ENCODE measurements around the gene SPR. TPM values are rescaled to one million over a fixed set of nuclear protein-coding genes. Genes with fewer than 3 reads are reported as not detected.

The SPR gene
- total and polyA plus RNA-seq, 2 of the 4 experiments (the other 2 are of a cell fraction): 14.3 to 17.4 TPM

DNA sequence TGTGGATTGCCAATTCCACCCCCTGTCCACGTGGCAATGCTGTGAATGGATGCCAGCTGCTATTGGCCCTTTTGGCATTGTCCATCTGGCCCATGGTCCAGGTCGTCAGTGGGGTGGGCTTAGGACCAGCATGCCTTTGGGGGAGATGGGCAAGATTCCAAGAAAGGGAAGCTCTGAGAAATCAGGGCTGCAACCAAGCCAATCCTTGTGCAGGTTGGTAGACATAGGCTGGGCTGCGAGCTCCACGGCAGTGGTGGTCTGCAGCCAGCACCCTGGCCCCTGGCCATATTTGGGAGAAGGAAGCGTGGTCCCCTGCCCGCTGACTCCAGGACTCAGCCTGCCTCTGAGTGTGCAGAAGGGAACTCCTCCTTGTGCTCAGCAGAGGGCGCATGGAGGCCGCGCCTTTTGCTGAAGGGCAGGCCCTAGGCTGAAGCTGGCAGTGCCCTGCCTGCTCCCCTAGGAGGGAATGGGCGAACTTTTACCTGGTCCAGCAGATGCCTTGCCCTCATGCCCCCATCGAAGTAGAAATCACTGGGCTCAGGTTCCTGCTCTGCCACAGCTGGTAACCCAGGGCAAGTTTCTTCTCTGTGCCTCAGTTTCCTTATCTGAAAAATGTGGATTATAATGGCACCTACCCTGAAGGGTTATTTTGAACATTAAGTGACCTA lies 5.4 kb downstream of the SPR start:
- BruUV-seq (replicated peaks): no TSS peak

More for the DNA sequence above, 5.4 kb downstream of the SPR start:
- no peak overlapping the region for H2BK15ac ChIP-seq (ENCODE audit: low read depth, low read length)
- no peak overlapping the region for H2BK20ac ChIP-seq (ENCODE audit: low read depth, low read length)
- peaks cover 2 to 5% of the 10 kb centered on the region in 2 experiments; a peak in 1 of 4 replicates for H3K79me1 ChIP-seq (ENCODE audit: low read depth in 1 of 2, low read length in 2 of 2)
- peaks cover 5% of the 10 kb centered on the region; the same call in 1 of the 2 replicates for H3K9me1 ChIP-seq (ENCODE audit: insufficient read depth, low read length)
- no peak overlapping the region for H3K27ac ChIP-seq (ENCODE audit: insufficient read depth, low read length)
- peak overlapping the region; percentile 2 for H2AFZ ChIP-seq (replicated peaks; ENCODE audit: low read length, poor library complexity)
- in situ Hi-C loops (cut with MboI; ENCODE audit: low sequenced_read_pairs): loop anchor here (5.0 to 25.0 kb wide), 4 partner anchors 80 to 1355 kb away; partner anchors contain the start of gene SFXN5
- H3K36me3 ChIP-seq (ENCODE audit: control insufficient read depth, insufficient read depth, low read length): no peaks in the 10 kb centered on the region; the same call in 1 of the 2 replicates
- ATAC-seq (ENCODE audit: low read depth): peak; percentile 85
- dilution Hi-C loops (cut with HindIII; ENCODE audit: low sequenced_read_pairs, unreplicated experiment): no loop called here
- H2AK9ac ChIP-seq (replicated peaks; ENCODE audit: low read depth, low read length, poor library complexity): no peak overlapping the region
- no peak overlapping the region for H4K5ac ChIP-seq (ENCODE audit: low read depth, low read length)
- H2AK5ac ChIP-seq (ENCODE audit: low read depth, low read length): no peak overlapping the region
- H3K4me2 ChIP-seq (ENCODE audit: low read depth, low read length): no peak overlapping the region
- no peaks in the 10 kb centered on the region for H3K9me3 ChIP-seq (ENCODE audit: control insufficient read depth, insufficient read depth, low read length)
- no peak overlapping the region for H3K23ac ChIP-seq (ENCODE audit: low read depth, low read length)
- H3K4ac ChIP-seq (ENCODE audit: low read depth, low read length): no peak overlapping the region
- H3K4me1 ChIP-seq (ENCODE audit: control insufficient read depth, insufficient read depth, low read length): peaks cover 3% of the 10 kb centered on the region; the same call in 1 of the 2 replicates
- H3K18ac ChIP-seq (ENCODE audit: low read depth, low read length): no peak overlapping the region
- no peak overlapping the region for H4K8ac ChIP-seq (ENCODE audit: low read depth in 2 of 2, low read length in 2 of 2)
- H3K56ac ChIP-seq (ENCODE audit: extremely low read depth, insufficient read depth, low read length): no peak overlapping the region
- 3% methylated on average over 7 of the region's 11 CpGs; no CpG with 5 or more reads in 1 of the 2 experiments for WGBS, 2 experiments (ENCODE audit: extremely low coverage in 2 of 2, insufficient read length in 1 of 2)
- no peak overlapping the region for H4K91ac ChIP-seq (ENCODE audit: insufficient read depth, low read depth, low read length)
- H3K14ac ChIP-seq (replicated peaks; ENCODE audit: low read depth, low read length): no peak overlapping the region
- POLR2A ChIA-PET (ENCODE audit: unreplicated experiment): interaction anchor here (0.6 kb wide), 1 partner anchor 66 kb away, joined by 12 read pairs; no protein-coding TSS in a partner anchor
- CTCF ChIA-PET: interaction anchor here (0.7 to 2.7 kb wide), 15 partner anchors 9 to 320 kb away, joined by 3 to 15 read pairs (median 6); no protein-coding TSS in a partner anchor
- DNase-seq: peak; percentile 70
- peak; percentile 87 for TF ChIP-seq RAD21 (IDR thresholded peaks at IDR 0.05; ENCODE audit: low read length)
- TF ChIP-seq, protein P1, sequence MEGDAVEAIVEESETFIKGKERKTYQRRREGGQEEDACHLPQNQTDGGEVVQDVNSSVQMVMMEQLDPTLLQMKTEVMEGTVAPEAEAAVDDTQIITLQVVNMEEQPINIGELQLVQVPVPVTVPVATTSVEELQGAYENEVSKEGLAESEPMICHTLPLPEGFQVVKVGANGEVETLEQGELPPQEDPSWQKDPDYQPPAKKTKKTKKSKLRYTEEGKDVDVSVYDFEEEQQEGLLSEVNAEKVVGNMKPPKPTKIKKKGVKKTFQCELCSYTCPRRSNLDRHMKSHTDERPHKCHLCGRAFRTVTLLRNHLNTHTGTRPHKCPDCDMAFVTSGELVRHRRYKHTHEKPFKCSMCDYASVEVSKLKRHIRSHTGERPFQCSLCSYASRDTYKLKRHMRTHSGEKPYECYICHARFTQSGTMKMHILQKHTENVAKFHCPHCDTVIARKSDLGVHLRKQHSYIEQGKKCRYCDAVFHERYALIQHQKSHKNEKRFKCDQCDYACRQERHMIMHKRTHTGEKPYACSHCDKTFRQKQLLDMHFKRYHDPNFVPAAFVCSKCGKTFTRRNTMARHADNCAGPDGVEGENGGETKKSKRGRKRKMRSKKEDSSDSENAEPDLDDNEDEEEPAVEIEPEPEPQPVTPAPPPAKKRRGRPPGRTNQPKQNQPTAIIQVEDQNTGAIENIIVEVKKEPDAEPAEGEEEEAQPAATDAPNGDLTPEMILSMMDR (conservative IDR thresholded peaks at IDR 0.05; ENCODE audit: low read depth, low read length): peak; percentile 88
- TF ChIP-seq MXI1 (IDR thresholded peaks at IDR 0.05; ENCODE audit: borderline replicate concordance, low read depth, low read length): peak; percentile 15; the same call in 1 of the 2 replicates
- no peak for TF ChIP-seq FOS (IDR thresholded peaks at IDR 0.05; ENCODE audit: low read depth, low read length)
- TF ChIP-seq SMC3 (IDR thresholded peaks at IDR 0.05; ENCODE audit: low read depth, low read length): peak; percentile 90
- no peak for TF ChIP-seq CHD1 (IDR thresholded peaks at IDR 0.05; ENCODE audit: low read depth, low read length)
- TF ChIP-seq, protein P2, sequence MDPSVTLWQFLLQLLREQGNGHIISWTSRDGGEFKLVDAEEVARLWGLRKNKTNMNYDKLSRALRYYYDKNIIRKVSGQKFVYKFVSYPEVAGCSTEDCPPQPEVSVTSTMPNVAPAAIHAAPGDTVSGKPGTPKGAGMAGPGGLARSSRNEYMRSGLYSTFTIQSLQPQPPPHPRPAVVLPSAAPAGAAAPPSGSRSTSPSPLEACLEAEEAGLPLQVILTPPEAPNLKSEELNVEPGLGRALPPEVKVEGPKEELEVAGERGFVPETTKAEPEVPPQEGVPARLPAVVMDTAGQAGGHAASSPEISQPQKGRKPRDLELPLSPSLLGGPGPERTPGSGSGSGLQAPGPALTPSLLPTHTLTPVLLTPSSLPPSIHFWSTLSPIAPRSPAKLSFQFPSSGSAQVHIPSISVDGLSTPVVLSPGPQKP (IDR thresholded peaks at IDR 0.05; ENCODE audit: borderline replicate concordance, low read depth, low read length): no peak
- TF ChIP-seq MAFK (IDR thresholded peaks at IDR 0.05; ENCODE audit: low read depth, low read length): no peak
- no peak overlapping the region for H3K9ac ChIP-seq (ENCODE audit: low read depth, low read length)
- H4K20me1 ChIP-seq (ENCODE audit: insufficient read depth, low read length): peaks cover 12% of the 10 kb centered on the region
- no peak overlapping the region for H2BK5ac ChIP-seq (ENCODE audit: low read depth, low read length, poor library complexity, severe bottlenecking)
- intact Hi-C loops (cut with micrococcal nuclease): loop anchor here (1.0 to 2.0 kb wide), 6 partner anchors 81 to 320 kb away; partner anchors contain the start of gene SFXN5
- peaks cover 20% of the 10 kb centered on the region for H3K27me3 ChIP-seq (ENCODE audit: control insufficient read depth, insufficient read depth, low read length)
- no peak overlapping the region for H3K4me3 ChIP-seq (ENCODE audit: insufficient read depth, low read depth, low read length)
- no peak overlapping the region for H2BK120ac ChIP-seq (ENCODE audit: low read depth, low read length)
